ENCODE results near the gene ICAM4. TPM values are rescaled to one million over a fixed set of nuclear protein-coding genes. Genes with fewer than 3 reads are reported as not detected.
A peak's percentile ranks its signal among the peaks of the same experiment; 100 is the strongest.

The ICAM4 gene
- total and polyA plus RNA-seq, 9 of the 15 experiments (the other 6 are each of a cell fraction or from before 2014, with no cell fraction given), result 14.1 to 86.1 (median 29.6) TPM

DNA sequence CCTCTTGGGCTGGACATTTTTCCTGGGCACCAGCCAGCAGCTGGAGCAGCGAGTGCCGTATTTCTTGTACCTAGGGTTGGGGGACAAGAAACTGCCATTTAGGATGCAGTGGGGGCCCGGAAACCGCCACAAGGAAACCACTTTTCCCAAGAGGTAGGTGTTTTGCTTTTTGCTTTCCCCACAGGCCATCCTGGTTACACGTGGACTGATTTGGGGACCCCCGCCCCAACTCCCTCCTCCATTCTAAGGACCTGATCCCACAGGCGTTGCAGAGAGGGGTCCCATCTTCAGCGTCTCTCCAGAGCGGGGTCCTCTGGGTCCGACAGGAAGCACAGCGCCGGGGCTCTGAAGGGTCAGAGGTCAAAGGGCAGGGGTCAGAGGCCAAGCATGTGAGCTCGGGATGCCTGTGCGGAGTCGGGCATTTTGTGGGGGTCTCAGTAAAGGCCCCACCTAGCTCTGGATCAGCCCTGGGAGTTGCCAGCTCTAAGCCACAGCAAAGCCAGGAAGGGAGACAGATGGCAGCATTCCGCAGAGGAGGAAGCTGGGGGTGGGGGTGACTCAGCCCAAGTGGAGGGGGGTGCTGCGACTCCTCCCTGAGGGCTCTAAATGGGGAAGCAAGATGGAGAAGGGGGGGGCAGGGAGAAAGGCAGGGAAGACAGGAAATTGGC lies 18.5 kb downstream of the ICAM4 start (continued):
- no peak for TF ChIP-seq RBM34 (IDR thresholded peaks at IDR 0.05; ENCODE audit: borderline replicate concordance, insufficient read depth, low read length)
- TF ChIP-seq SMARCA5 (IDR thresholded peaks at IDR 0.05), result peak; percentile 99
- no peak for TF ChIP-seq IRF2 (CRISPR knock-in tag; IDR thresholded peaks at IDR 0.05)
- peak; percentile 38 to 63; a peak in 3 of 4 replicates for TF ChIP-seq KDM1A (IDR thresholded peaks at IDR 0.05)
- TF ChIP-seq FOS (IDR thresholded peaks at IDR 0.05; ENCODE audit: extremely low read depth, insufficient read length), result no peak
- TF ChIP-seq ZSCAN32 (CRISPR knock-in tag; IDR thresholded peaks at IDR 0.05), result no peak
- peak; percentile 88 for TF ChIP-seq ZSCAN29 (IDR thresholded peaks at IDR 0.05)
- no peak for TF ChIP-seq TARDBP (IDR thresholded peaks at IDR 0.05)
- TF ChIP-seq CBX1 (IDR thresholded peaks at IDR 0.05; ENCODE audit: low read depth), result no peak
- no peak for TF ChIP-seq ZNF444 (CRISPR knock-in tag; IDR thresholded peaks at IDR 0.05)
- no peak for TF ChIP-seq ZC3H4 (CRISPR knock-in tag; IDR thresholded peaks at IDR 0.05; ENCODE audit: borderline replicate concordance)
- TF ChIP-seq, protein P1, sequence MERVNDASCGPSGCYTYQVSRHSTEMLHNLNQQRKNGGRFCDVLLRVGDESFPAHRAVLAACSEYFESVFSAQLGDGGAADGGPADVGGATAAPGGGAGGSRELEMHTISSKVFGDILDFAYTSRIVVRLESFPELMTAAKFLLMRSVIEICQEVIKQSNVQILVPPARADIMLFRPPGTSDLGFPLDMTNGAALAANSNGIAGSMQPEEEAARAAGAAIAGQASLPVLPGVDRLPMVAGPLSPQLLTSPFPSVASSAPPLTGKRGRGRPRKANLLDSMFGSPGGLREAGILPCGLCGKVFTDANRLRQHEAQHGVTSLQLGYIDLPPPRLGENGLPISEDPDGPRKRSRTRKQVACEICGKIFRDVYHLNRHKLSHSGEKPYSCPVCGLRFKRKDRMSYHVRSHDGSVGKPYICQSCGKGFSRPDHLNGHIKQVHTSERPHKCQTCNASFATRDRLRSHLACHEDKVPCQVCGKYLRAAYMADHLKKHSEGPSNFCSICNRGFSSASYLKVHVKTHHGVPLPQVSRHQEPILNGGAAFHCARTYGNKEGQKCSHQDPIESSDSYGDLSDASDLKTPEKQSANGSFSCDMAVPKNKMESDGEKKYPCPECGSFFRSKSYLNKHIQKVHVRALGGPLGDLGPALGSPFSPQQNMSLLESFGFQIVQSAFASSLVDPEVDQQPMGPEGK (CRISPR knock-in tag; IDR thresholded peaks at IDR 0.05; ENCODE audit: borderline replicate concordance), result no peak
- TF ChIP-seq RCOR1 (IDR thresholded peaks at IDR 0.05; ENCODE audit: borderline replicate concordance in 1 of 2, low read depth in 2 of 2, low read length in 2 of 2), result no peak; a peak in 1 of 4 replicates
- TF ChIP-seq PML (IDR thresholded peaks at IDR 0.05; ENCODE audit: low read length), result no peak
- no peak for TF ChIP-seq PHTF2 (CRISPR knock-in tag; IDR thresholded peaks at IDR 0.05)
- TF ChIP-seq, protein P2, sequence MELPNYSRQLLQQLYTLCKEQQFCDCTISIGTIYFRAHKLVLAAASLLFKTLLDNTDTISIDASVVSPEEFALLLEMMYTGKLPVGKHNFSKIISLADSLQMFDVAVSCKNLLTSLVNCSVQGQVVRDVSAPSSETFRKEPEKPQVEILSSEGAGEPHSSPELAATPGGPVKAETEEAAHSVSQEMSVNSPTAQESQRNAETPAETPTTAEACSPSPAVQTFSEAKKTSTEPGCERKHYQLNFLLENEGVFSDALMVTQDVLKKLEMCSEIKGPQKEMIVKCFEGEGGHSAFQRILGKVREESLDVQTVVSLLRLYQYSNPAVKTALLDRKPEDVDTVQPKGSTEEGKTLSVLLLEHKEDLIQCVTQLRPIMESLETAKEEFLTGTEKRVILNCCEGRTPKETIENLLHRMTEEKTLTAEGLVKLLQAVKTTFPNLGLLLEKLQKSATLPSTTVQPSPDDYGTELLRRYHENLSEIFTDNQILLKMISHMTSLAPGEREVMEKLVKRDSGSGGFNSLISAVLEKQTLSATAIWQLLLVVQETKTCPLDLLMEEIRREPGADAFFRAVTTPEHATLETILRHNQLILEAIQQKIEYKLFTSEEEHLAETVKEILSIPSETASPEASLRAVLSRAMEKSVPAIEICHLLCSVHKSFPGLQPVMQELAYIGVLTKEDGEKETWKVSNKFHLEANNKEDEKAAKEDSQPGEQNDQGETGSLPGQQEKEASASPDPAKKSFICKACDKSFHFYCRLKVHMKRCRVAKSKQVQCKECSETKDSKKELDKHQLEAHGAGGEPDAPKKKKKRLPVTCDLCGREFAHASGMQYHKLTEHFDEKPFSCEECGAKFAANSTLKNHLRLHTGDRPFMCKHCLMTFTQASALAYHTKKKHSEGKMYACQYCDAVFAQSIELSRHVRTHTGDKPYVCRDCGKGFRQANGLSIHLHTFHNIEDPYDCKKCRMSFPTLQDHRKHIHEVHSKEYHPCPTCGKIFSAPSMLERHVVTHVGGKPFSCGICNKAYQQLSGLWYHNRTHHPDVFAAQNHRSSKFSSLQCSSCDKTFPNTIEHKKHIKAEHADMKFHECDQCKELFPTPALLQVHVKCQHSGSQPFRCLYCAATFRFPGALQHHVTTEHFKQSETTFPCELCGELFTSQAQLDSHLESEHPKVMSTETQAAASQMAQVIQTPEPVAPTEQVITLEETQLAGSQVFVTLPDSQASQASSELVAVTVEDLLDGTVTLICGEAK (IDR thresholded peaks at IDR 0.05), result no peak
- TF ChIP-seq, protein P2 (CRISPR knock-in tag; IDR thresholded peaks at IDR 0.05), result no peak
- TF ChIP-seq ZFX (CRISPR knock-in tag; IDR thresholded peaks at IDR 0.05), result no peak
- no peak for TF ChIP-seq ZNF121 (CRISPR knock-in tag; conservative IDR thresholded peaks at IDR 0.05)
- no peak for TF ChIP-seq RAD51 (IDR thresholded peaks at IDR 0.05; ENCODE audit: borderline replicate concordance, low read depth)
